SK-N-SH treated with all-trans-retinoic acid at 6 μM for 48 hours (cell line): ENCODE results near the gene TRIM7.

Source experiments
- BACH2 ChIP-seq: fragments of 250-450 bp; sonication (Bioruptor Pico); IDR thresholded peaks from 2 replicates; pipeline ENCODE4 v1.9.0; 2021; ENCODE audit warnings: mild to moderate bottlenecking, borderline replicate concordance
- POU6F1 ChIP-seq: fragments of 250-450 bp; sonication (Bioruptor Pico); IDR thresholded peaks from 2 replicates; pipeline ENCODE4 v1.8.0; 2021; ENCODE audit warnings: low read depth, mild to moderate bottlenecking, moderate library complexity, borderline replicate concordance
- ZFP3 ChIP-seq: fragments of 250-450 bp; sonication (Bioruptor Pico); IDR thresholded peaks from 2 replicates; pipeline ENCODE4 v1.5.0; 2020; ENCODE audit warnings: mild to moderate bottlenecking, moderate library complexity
- ZNF70 ChIP-seq: fragments of 450-650 bp; formaldehyde crosslinking; IDR thresholded peaks from 2 replicates; pipeline ENCODE4 v1.5.0; 2020; ENCODE audit warnings: mild to moderate bottlenecking, moderate library complexity

- TF ChIP-seq ZNF70 (CRISPR knock-in tag), result no peak
- TF ChIP-seq POU6F1, result no peak
- TF ChIP-seq ZFP3 (CRISPR knock-in tag), result no peak
- no peak for TF ChIP-seq BACH2 (CRISPR knock-in tag)
Measured at GRCh38 chr5:181212080-181212479, 7.1 kb upstream of the TRIM7 start.
